Bronchial epithelial cell (primary cell): Measurements from ENCODE around the gene MEF2D. TPM values are rescaled to one million over a fixed set of nuclear protein-coding genes. Genes with fewer than 3 reads are reported as not detected.

Experiments used
- DNase-seq: peaks from one replicate; pipeline ENCODE4 v3.0.0-alpha.2; 2010; ENCODE audit warnings: low read depth
- FAIRE-seq: peaks from 2 replicates; lab custom pipeline; 2011; peaks lifted over from hg19 to GRCh38; lab: Jason Lieb, UNC
- H3K27me3 ChIP-seq: 2 replicates; pipeline ENCODE4 v1.5.1; 2011; ENCODE audit warnings: low read length; ENCODE audit not compliant: control insufficient read depth, insufficient read depth
- H3K36me3 ChIP-seq: 2 replicates; pipeline ENCODE4 v1.5.1; 2011; ENCODE audit warnings: low read length; ENCODE audit not compliant: control insufficient read depth, insufficient read depth
- H3K4me3 ChIP-seq: 2 replicates; pipeline ENCODE4 v1.5.1; 2011; ENCODE audit warnings: mild to moderate bottlenecking, low read depth, low read length, control low read depth
- CTCF ChIP-seq: IDR thresholded peaks from 2 replicates; pipeline ENCODE4 v1.5.1; 2011; ENCODE audit warnings: mild to moderate bottlenecking, moderate library complexity, low read length, control low read depth, inconsistent platforms; ENCODE audit not compliant: insufficient read depth, severe bottlenecking
- total RNA-seq: library from RNA; depleted of rRNA; stranded (reverse); fragments of >200 nt; gene quantifications from 2 replicates; pipeline ENCODE4 v1.2.1, GENCODE V29; 2014

The MEF2D gene
- total RNA-seq, 1 donor from 2014 or later = 1.3 TPM

DNA sequence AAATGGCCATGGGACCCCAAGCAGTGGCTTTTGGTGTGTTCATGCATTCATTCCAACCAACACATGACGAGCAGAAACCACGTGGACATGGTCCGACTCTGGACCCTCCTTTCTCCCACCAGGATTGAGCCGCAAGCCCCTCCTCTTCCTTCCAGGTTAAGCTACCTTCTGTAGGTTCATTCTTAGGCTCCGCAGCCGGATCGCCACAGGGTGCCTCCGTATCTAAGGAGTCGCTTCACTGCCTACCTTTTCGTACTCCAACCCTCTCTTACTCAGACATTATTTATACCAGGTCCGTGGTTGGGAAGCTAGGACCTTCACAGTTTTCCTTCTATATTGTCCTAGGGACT, 67.9 kb downstream of the MEF2D start:
- Histone ChIP-seq H3K4me3 (no peak overlapping the region), H3K36me3 (no peaks in the 10 kb centered on the region), H3K27me3 (peaks cover 81% of the 10 kb centered on the region)
- no peak for TF ChIP-seq CTCF
- DNase-seq (no peak), FAIRE-seq (no peak)

DNA sequence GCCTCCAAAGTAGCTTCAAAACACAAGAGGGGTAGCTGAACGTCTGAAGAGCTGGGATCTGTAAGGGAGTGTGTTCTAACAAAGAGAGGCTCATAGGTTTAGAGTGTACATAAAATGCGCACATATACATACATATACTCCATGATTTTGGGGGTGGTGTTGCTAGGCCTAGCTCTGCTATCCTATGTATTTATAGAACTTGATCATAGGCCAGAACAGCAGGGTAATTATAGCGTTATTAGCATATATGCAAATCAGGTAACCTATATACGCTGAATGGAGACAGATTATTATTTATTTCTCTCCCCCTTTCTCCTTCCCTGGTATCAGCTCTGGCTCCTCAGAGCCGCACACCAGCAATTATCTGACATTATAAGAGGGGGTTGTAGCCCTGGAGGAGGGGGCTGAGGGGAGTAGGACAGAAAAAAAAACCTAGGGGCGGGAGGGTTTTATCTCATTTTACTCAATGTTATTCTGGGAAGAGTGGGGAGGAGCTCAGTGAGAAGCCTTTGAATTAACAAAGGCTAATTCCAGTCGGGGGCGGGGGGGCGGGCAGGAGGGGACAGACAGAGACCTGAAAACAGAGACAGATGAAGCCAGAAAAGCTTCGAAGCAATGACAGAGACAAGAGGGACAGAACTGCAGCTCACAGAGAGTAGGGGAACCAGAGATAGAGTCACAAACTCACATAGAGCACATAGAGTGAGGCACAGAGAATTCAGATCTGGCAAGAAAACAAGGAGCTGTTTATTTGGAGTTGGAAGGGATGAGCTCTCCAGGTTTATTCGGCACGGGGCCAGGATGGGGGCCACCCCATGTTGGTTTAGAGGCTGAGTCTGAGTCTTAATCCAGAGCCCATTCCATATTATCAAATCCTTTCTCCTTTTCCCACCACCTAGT, 68.6 kb downstream of the MEF2D start:
- DNase-seq (no peak), FAIRE-seq (no peak)
- Histone ChIP-seq H3K4me3 (no peak overlapping the region), H3K27me3 (peaks cover 77% of the 10 kb centered on the region), H3K36me3 (no peaks in the 10 kb centered on the region)
- no peak for TF ChIP-seq CTCF

DNA sequence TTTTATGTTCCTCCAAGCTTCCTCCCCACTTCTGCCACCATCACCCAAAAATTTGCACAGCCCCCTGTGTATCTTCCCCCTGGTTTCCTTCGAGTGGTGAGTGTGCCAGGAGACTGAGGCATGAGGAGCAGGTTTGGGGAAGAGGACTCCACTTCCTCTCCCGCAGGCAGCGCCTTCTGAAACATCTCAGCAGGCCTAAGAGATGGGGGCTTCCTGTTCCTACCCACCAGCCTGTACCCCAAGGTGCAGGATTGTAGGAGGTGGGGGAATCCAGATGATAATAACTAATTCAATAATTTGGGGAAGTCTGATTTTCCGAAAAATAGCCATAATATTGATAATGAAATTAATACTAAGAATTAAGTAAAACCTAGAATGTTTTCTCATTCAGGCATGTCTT, 69.2 kb downstream of the MEF2D start:
- no peak overlapping the region for H3K4me3 ChIP-seq
- H3K36me3 ChIP-seq = no peaks in the 10 kb centered on the region
- no peak for DNase-seq
- no peak for FAIRE-seq
- no peak for TF ChIP-seq CTCF
- peaks cover 74% of the 10 kb centered on the region for H3K27me3 ChIP-seq

DNA sequence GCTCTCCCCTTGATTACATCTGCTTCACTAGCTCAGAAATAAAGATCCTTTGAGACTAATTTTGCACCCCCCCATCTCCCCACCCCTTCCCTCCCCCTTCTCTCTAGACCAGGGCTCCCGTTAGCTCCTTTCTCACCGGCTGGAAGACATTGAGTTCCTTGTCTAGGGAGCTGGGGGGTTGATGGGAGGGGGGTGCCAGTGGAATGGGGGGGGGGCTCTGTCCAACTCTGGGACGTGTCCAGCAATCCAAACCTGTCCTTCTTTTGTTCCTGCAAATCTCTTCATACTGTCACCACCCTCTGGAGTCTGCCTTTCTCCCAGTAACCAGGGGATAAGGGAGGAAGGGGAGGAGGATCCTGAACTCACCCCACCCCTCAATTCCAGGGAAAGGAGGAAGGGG, 69.7 kb downstream of the MEF2D start:
- no peaks in the 10 kb centered on the region for H3K36me3 ChIP-seq
- no peak for DNase-seq
- H3K4me3 ChIP-seq = no peak overlapping the region
- H3K27me3 ChIP-seq = peaks cover 74% of the 10 kb centered on the region
- TF ChIP-seq CTCF = no peak
- no peak for FAIRE-seq

- peaks cover 75% of the 10 kb centered on the region for H3K27me3 ChIP-seq
- no peak for TF ChIP-seq CTCF
- H3K36me3 ChIP-seq = no peaks in the 10 kb centered on the region
- no peak for FAIRE-seq
- no peak overlapping the region for H3K4me3 ChIP-seq
- DNase-seq = no peak
Observed at GRCh38 chr1:156430303-156430702, 70.3 kb downstream of the MEF2D start.
